IPS-NIHi11 (cell line): ENCODE results near the gene DTX4.

Source experiments
- DNase-seq: peaks from one replicate; pipeline ENCODE4 v3.0.0; 2012; ENCODE audit warnings: mixed read lengths, low spot score

The DTX4 gene

DNA sequence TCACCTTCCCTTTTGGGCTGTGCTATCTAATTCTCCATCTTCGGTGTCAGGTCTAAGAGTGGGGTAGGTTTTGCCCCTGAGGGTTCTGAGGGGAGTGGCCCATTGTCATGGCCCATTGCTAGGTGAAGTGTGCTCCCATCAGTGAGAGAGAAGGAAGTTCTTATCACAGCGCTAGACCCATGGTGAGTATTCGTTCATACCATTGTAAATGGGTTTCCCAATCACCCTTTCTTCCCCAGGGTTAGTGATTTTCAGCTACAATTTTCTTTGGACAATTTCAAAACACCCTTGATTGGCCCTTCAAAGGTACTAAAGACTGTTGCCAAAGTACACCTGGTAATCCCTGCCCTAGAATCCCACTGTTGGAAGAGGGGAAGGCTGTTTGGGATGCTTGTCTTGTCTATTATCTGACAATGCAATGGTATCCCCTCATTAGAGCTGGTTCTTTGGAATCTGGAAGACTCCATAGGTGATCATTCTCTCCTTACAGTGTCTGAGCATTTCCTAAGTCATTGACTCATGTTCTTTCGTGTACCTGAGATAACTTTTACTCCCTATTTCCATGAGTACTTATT is 20.6 kb downstream of the DTX4 start:
- no peak for DNase-seq

DNA sequence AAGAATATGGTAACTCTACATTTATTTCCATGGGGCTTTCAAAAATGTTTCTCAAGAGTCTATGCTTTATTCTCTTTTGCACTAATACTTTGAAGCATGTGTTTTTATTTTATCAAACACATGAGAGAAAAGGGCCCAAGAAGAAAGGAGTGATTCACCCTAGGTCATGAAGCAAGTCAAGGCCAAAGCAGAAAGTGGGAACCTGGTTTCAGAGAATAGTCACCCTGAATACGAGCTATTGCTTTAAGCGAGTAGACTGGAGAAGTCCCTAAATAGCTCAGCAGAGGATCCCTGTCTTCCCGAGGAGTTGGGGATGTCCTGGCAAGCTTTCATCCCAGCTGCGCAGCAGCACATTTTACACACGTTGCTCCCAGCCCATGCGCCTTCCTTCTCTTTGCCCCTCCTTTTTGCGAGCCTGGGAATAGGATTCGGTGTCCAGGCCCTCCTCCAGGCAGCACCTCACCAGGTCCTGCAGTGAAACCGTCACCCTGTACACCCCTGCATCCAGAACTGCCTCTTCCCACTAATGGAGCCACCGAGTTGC is 21.7 kb downstream of the DTX4 start:
- no peak for DNase-seq

DNA sequence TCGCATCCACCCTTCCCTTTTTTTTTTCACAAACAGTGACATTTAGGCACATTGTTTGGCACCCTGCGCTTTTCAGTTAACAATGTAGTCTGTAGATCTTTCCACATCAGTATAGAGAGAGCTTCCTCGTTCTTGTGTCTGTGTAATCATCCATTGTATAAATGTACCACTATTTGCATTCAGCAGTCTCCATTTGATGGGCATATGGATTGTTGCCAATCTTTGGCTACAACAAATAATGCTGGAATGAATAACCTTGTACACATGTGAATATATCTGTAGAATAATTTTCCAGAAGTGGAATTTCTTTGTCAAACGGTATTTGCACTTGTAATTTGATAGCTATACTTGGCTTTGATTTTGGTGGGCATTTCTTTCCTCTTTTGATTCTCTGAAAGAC is 23.7 kb downstream of the DTX4 start:
- DNase-seq = no peak

DNA sequence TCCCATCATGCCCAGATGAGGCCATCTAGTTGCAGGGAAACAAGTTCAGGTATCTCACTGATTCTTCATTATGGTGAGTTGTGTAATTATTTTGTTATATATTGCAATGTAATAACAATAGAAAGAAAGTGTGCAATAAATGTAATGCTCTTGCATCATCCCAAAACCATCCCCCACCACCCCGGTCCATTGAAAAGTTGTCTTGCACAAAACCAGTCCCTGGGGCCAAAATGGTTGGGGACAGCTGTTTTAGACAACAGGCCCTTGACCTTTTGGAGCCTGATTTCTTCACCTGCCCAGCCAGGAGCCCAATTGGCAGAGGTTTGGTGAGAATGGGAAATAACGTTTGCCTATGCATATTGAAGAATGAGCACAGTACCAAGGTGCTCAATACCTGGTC is 24.8 kb downstream of the DTX4 start:
- DNase-seq = no peak

DNA sequence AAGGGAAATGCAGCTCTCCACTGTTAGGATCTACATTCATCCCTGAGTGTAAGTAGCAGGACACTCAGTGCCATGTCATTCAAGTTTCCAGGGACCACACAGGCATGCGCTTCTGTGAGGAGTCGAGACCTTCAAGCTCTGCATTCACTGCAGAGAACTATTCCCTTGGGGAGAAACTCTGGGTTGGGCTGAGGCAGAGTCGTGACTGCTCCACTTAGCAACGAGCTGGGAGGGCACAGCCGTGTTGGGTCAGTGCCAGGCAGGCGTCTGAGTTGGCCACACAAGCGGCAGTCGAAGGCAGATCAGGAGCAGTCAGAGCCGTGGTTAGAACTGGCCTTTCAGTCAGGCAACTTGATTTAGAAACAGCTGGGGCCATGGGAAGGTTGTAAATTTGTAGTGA is 26.1 kb downstream of the DTX4 start:
- DNase-seq = no peak

DNA sequence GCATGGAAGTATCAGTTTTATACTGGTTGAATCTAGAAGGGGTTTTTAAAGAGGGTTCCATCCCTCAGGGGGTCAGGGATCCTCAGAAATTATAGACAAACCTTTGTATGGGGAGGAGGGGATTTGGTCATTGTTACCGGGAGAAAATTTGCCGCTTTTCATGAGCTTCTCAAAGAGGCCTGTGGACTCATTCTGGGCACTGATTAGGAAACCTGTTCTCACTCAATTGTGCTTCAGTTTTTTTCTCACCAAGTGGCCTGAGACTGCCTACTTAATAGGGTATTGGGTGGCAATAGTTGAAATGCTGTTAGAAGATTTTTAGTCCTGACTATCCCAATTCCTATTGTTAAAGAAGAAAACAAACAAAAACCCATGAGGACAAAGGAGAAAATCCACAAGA is 26.8 kb downstream of the DTX4 start:
- DNase-seq = no peak

DNA sequence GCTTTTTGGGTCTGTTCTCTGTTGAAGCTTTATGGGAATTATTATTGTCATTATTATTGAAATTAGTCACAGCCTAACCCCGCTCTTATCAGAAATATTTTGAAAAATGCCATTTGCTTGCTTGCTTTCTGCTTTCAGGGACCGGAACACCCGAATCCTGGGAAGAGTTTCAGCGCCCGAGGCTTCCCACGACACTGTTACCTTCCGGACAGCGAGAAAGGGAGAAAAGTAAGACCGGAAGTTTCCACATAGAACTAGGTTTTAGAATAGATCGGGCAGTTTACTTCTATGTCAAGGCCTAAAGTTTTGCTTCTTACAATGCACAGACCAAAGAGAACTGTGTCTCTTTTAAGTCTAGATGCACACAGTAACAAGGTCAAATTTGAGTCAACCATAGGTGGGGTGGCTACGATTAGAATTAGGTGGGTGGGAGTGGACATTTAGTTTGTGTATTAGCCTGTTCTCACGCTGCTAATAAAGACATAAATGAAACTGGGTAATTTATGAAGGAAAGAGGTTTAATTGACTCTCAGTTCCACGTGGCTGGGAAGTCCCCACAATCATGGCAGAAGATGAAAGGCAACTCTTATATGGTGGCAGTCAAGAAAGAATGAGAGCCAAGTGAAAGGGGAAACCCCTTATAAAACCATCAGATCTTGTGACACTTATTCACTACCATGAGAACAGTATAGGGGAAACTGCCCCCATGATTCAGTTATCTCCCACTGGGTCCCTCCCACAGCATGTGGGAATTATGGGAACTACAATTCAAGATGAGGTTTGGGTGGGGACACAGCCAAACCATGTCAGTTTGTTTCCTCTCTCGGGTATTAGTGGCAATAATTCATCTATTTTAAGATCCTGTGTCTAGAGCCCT is 27.9 kb downstream of the DTX4 start:
- no peak for DNase-seq

DNA sequence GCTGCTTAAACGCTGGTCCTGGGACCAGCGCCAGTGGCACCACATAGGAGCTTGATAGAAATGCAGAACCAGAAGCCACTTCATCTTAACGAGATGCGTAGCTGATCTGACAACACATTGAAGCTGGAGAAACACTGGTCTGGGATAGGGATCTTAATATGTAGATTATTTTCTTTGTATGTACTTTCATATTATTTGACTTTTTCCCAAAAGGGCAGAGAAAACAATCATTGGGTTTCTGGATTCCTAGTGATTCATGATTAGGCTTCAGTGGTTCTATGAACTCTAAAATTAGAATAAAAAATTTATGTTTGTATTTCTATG is 28.5 kb downstream of the DTX4 start:
- no peak for DNase-seq

DNA sequence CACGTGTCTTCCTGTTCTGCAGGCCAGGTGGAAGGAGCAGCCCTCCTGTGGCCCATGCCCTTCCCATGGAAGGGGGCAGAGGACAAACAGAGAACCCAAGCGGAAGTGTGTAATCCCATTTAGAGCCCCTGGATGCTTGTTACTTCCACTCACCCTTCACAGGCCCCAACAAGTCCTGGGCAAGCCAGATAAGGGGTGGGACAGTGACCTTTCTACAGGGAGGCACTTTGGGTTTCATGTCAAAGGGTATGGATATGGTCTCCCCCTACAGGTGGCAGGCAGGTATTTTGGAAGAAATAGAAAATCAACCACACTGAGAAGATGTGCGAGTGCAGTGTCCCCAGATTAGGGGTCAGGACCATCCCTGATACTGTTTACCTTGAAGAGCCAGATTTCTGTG is 29.4 kb downstream of the DTX4 start:
- peak; percentile 49 for DNase-seq

DNA sequence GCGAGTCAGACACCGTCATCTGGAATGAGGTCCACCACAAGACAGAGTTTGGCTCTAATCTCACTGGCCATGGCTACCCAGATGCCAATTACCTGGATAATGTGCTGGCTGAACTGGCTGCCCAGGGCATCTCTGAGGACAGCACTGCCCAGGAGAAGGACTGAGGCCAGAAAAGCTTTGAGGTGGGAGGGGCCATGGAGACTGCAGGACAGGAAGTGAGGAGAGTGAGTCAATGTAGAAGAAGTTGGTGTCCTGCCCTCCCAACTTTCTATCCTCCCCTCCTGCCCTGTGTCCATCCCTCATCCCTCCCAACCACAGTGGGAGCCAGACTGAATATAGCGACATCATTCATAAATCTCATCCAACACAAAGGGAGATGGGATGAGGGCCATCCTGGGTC is 32.8 kb downstream of the DTX4 start:
- no peak for DNase-seq

DNA sequence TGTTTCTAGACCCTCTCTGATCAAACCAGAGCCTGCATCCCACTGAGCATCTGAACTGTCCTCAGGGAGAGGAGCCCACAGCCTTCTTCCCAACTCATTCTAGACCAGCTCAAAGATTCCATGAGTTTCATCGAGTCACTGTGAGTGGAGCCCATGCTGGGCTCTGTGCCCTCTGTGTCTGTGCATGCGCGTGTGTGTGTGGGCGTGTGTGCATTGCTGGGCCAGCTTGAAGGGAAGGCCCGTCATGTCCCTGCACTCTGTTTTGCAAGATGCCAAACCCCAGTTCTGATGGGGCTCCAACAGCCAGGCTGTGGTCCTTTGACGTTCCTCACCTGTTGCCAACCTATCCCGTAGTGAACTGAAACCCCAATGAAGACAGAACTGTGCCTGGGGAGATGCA is 33.7 kb downstream of the DTX4 start:
- no peak for DNase-seq

DNA sequence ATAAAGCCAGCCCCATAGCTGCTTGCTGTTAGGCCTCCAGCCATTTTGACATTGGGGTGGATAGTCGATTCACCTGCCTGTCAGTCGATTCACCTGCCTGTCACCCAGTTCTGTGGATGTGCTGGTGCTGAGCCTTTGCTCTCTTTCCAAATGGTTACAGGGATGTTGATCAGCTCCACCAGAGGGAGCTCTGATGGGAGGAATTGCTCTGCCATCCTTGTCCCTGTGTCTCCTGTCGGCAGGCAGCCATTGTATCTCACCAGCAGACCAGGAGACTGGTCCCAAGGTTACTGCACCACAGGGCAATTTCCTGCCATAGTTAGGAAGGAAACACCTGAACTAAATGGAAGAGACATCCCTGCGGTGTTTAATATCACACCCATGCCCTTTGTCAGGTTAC is 34.7 kb downstream of the DTX4 start:
- DNase-seq = peak; percentile 65

DNA sequence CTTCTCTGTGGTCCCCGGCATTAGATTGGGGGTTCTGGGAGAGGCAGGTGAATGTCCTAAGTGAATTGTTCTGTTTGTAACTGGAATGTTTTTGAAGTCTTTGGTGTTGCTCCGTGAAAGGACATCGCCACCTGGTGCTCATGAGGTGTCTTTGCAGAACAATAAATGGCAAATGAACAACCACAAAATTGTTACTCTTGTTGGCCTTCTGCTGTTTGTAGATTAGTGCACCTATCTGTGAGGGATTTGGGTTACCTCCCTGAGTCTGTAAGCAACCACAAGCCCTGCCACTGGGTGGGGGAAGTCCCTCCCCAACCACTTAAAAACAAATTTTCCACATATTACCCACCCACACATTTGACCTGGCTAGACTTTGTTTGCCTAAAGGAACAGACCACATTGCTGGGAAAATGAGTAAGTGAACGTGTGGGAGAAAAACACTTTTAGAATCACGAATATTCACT is 36.1 kb downstream of the DTX4 start:
- peak; percentile 58 for DNase-seq

DNA sequence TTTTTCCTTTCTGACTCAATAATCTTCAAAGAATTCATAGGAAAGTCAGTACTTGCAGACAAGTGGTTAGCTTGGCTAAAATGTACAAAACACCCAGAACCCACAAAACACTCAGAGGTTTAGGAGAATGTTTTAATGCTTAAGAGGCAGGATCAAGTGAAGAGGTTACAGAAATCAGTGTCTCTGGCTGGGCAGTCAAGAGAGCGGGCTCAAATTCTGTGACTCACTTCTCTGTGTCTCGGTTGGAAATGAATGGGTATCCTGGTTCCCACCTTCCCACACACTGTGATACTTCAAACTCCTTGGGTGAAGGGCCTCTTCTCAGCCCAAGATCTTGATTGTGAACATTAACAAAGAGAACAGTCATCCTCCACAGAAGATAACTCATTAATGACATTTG is 37.0 kb downstream of the DTX4 start:
- no peak for DNase-seq

DNA sequence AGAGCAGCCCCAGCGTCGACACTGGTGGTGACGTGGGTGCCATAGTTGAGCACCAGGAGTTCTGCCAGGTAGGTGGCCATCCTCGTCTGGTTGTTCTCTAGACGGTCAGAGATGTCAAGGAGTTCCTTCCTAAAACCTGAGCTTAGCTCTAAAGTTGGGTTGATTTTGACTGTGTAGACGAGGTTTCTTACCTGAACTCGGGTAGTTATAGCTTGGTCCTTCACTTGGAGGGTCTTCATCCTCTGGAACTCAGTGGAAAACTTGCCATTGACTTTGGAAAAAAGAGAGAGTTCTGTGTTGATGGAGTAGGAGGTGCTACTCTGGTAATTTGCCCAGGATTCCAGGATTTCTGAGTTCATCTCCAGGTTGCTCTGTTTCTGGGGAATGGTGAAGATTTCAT is 40.3 kb downstream of the DTX4 start:
- DNase-seq = no peak

DNA sequence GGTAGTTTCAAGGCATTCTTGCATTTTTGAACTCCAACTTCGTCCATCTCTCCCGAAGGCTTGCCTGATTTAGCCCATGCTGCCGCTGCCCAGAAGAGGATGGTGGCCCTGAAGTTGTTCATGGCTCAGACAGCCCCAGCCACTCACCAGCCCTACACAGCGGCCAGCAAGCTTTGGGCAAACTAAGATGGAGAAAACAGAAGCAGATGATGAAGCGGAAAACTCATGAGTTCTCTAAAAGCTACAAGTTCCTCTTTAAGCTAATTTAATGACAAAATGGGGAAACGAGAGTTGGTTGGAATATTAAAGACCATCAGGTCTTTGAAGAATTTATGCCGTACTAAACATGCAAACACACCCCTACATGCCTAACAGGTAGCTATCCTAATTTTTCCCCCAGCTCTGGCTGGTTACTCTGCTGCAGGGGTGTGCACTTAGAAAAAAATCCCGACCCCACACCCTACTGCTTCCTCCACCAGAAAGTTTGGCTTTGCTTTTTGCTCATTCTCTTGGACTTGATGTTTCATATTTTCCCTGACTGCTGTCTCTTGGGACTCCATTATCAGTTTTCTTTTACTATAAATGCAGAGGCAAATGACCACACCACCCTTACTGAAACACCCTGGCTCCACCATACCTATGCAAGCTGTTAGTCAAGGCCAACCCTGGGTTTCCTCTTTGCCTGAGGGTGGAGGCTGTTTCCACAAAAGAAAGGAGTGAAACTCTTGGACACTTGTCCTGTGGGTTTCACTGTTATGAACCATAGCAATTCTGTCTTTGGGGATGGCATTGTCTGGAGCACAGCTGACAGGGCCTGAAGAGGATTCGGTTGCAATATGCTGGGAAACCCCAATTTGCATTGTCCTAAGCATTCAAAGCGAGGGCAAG is 41.1 kb downstream of the DTX4 start, which contains the start of gene MPEG1:
Gene MPEG1, minus strand, starts transcription at position 184 of the 888 bp plus-strand sequence. Its CDS starts 62 bp downstream, at position 122.
- no peak for DNase-seq

DNA sequence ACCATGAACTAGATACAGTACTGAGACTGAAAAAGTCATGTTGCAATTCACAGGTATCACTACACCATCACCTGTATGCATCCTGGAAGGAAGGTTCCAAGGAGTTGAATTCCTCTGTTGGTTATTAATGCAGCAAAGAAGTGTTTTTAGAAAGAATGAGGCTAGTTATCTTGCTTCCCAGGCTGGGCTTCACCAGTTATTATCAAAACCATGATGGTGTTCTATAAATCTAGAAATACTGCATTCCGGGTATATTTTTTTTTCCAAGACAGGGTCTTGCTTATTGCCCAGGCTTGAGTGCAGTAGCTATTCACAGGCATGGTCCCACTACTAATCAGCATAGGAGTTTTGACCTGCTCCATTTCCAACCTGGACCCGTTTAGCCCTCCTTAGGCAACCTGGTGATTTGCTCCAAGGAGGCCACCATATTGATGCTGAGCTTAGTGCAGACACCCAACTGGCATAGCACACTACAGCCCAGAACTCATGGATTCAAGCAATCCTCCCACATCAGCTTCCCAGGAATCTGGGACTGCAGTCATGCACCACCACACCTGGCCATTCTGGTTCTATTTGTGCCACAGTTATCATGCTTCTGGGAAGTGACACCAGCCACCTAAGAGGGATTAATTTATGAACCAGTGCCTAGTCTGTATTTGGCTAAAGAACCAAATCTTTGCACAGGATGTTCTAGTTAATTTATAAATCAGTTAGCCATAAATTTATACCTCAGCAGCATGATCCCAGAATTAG is 42.4 kb downstream of the DTX4 start:
- DNase-seq = no peak

DNA sequence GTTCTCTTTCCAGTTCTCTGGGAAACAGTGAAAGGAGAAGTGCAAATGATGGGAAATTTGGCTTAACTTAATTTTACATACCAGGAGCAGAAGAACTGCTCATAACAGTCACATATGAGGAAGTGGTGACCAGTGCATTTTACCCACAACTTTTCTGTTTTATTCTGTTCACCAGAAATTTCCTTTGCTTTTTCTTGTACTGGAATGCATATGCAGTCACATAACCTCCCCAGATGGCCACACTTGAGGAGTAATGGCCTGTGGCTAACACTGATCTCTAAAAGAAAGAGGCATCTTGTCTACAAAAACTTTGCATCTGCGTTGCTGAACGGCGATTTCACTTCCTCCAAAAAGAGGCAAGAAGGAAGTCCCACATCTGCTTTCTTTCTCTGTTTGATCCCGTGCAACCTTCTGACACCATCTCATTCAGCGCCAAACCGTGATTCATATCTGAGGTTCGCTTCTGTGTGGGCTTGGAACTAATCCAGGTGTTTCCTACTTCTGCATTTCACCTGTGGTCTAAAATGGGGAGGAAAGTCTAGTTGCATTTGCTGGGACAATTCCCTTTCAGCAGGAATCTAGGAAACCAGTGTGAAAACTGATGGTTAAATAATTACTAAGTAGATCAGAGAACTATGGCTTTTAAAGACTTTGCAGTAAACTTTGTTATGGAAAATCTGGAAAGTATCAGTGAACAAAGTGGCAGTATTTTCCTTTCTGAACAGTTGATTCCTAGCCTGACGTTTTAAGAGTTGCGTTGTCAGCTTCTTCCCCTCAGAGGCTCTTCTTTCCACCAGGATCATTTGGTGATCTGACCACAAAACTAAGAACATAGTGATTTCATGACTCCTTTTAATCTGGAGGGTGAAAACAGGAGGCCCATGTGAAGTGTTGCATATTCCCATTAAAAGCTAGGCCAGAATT is 45.0 kb downstream of the DTX4 start:
- no peak for DNase-seq

DNA sequence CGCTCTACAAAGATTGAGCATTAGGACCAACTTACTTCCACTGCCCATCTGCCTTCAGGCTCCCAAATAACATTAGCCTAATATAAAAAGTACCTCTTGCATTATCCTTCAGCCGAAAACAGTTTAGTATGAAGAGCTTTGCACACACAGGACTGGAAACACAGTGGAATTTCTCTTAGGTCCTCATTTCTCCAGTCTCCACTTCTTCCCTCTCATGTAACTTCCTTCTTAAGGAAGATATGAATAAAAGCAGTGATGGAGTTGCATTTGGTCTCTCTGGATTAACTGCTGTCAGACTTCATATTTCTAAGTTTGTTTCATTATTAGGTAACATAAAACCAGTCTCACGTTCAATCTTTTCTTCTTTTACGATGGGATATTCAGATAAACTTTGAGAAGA is 46.4 kb downstream of the DTX4 start:
- no peak for DNase-seq

DNA sequence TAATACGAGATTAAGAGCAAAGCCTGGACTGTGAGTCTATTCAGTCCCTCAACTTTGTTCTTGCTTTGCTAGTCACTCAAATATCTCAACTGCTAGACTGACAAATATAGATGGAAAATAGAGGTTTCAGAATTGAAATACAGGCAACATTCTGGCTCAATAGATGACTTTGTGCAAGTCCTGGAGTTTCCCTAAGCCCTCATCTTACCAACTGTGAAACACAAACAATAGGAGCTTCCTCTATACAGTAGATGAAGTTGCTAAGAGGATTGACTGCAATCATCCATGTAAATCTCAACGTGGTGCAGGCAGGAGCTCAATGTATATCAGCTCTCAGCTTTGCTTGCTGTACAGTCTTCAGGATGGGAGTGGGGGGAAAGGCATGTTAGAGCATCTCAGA is 47.0 kb downstream of the DTX4 start:
- DNase-seq = no peak

DNA sequence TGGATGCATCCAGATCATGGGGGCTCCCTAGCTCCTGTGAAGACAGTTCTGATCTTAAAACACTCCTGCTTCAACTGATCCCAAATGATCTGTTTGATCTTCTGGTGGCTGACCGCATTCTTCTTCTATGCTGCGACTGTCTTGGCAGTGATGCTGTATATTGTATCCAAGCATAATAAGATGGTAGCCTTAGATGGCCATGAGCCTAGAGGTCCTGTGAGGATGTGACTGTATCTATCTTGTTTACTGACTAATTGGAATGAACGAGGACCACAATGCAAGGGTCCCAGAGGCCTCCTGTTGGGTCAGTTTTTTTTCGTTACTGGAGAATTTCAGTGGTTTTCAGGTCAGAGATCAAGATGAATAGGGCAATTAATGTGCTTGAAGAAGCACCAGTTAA is 47.9 kb downstream of the DTX4 start:
- no peak for DNase-seq
